H9 (cell line): ENCODE data around the gene TACC2. TPM values are rescaled to one million over a fixed set of nuclear protein-coding genes. Genes with fewer than 3 reads are reported as not detected.

Experiments
- DNase-seq: peaks from one replicate; pipeline ENCODE4 v3.0.0-alpha.2; 2017
- H2AFZ ChIP-seq: one replicate; pipeline ENCODE4 v1.6.1; 2013; ENCODE audit warnings: mild to moderate bottlenecking, low read length, control low read depth, moderate library complexity
- H2AK5ac ChIP-seq: 2 replicates; pipeline ENCODE4 v1.6.1; 2013; ENCODE audit warnings: low read length, control low read depth, mixed read lengths; ENCODE audit not compliant: insufficient read length
- H2BK120ac ChIP-seq: one replicate; pipeline ENCODE4 v1.6.1; 2013; ENCODE audit warnings: low read depth, mild to moderate bottlenecking, low read length, control low read depth, inconsistent platforms; ENCODE audit not compliant: poor library complexity, severe bottlenecking
- H2BK12ac ChIP-seq: 2 replicates; pipeline ENCODE4 v1.6.1; 2013; ENCODE audit warnings: low read length, control low read depth, mixed read lengths, low read depth; ENCODE audit not compliant: insufficient read length
- H2BK15ac ChIP-seq: 2 replicates; pipeline ENCODE4 v1.6.1; 2013; ENCODE audit warnings: low read depth, low read length, control low read depth
- H2BK20ac ChIP-seq: one replicate; pipeline ENCODE4 v1.6.1; 2013; ENCODE audit warnings: low read depth, mild to moderate bottlenecking, low read length, control low read depth, inconsistent platforms; ENCODE audit not compliant: poor library complexity, severe bottlenecking
- H2BK5ac ChIP-seq: 2 replicates; pipeline ENCODE4 v1.6.1; 2013; ENCODE audit warnings: low read length, control low read depth, mixed read lengths; ENCODE audit not compliant: insufficient read length
- H3K14ac ChIP-seq: 2 replicates; pipeline ENCODE4 v1.6.1; 2013; ENCODE audit warnings: low read length, control low read depth; ENCODE audit not compliant: insufficient read depth
- H3K18ac ChIP-seq: 2 replicates; pipeline ENCODE4 v1.6.1; 2013; ENCODE audit warnings: low read depth, mild to moderate bottlenecking, mixed read lengths, low read length, control low read depth; ENCODE audit not compliant: insufficient read length
- H3K23ac ChIP-seq: 2 replicates; pipeline ENCODE4 v1.6.1; 2013; ENCODE audit warnings: low read length, control low read depth, mixed read lengths, low read depth; ENCODE audit not compliant: insufficient read length
- H3K23me2 ChIP-seq: 2 replicates; pipeline ENCODE4 v1.6.1; 2013; ENCODE audit warnings: low read depth, mild to moderate bottlenecking, mixed read lengths, low read length, control low read depth; ENCODE audit not compliant: insufficient read length, poor library complexity, severe bottlenecking
- H3K27ac ChIP-seq: 2 replicates; pipeline ENCODE4 v1.5.1; 2013; ENCODE audit warnings: low read length, control low read depth, mixed read lengths, low read depth; ENCODE audit not compliant: insufficient read length
- H3K27me3 ChIP-seq: 2 replicates; pipeline ENCODE4 v1.6.1; 2013; ENCODE audit warnings: low read length, control low read depth, inconsistent platforms; ENCODE audit not compliant: insufficient read depth
- H3K4ac ChIP-seq: 2 replicates; pipeline ENCODE4 v1.6.1; 2013; ENCODE audit warnings: low read depth, mild to moderate bottlenecking, control low read depth, inconsistent platforms, low read length, moderate library complexity
- H3K4me1 ChIP-seq: 2 replicates; pipeline ENCODE4 v1.6.1; 2013; ENCODE audit warnings: low read length, control low read depth, inconsistent platforms; ENCODE audit not compliant: insufficient read depth
- H3K4me2 ChIP-seq: 2 replicates; pipeline ENCODE4 v1.6.1; 2013; ENCODE audit warnings: low read length, control low read depth, mixed read lengths; ENCODE audit not compliant: insufficient read length, insufficient read depth
- H3K56ac ChIP-seq: 2 replicates; pipeline ENCODE4 v1.6.1; 2013; ENCODE audit warnings: low read depth, mild to moderate bottlenecking, mixed read lengths, low read length, control low read depth; ENCODE audit not compliant: insufficient read length
- H3K79me1 ChIP-seq: 2 replicates; pipeline ENCODE4 v1.6.1; 2013; ENCODE audit warnings: low read depth, mild to moderate bottlenecking, moderate library complexity, low read length, control low read depth, inconsistent platforms; ENCODE audit not compliant: insufficient read depth, poor library complexity, severe bottlenecking
- H3K79me2 ChIP-seq: 2 replicates; pipeline ENCODE4 v1.6.1; 2013; ENCODE audit warnings: low read length, control low read depth, inconsistent platforms; ENCODE audit not compliant: insufficient read depth
- H3K9ac ChIP-seq: 2 replicates; pipeline ENCODE4 v1.6.1; 2013; ENCODE audit warnings: low read length, control low read depth, mixed read lengths; ENCODE audit not compliant: insufficient read length; ENCODE audit errors: extremely low read depth
- H3K9me3 ChIP-seq: one replicate; pipeline ENCODE4 v1.6.1; 2013; ENCODE audit warnings: low read depth, low read length, inconsistent platforms; ENCODE audit not compliant: control insufficient read depth
- H3T11ph ChIP-seq: one replicate; pipeline ENCODE4 v1.6.1; 2013; ENCODE audit warnings: mild to moderate bottlenecking, low read length, control low read depth, inconsistent platforms
- H4K20me1 ChIP-seq: one replicate; pipeline ENCODE4 v1.6.1; 2013; ENCODE audit not compliant: control insufficient read depth, insufficient read length, insufficient read depth
- H4K5ac ChIP-seq: 2 replicates; pipeline ENCODE4 v1.6.1; 2013; ENCODE audit warnings: low read depth, mild to moderate bottlenecking, mixed read lengths, low read length, control low read depth; ENCODE audit not compliant: insufficient read length
- H4K8ac ChIP-seq: replicated peaks from 2 replicates; pipeline ENCODE4 v1.6.1; 2013; ENCODE audit warnings: low read length, control low read depth, mixed read lengths, low read depth; ENCODE audit not compliant: insufficient read length
- H4K91ac ChIP-seq: 2 replicates; pipeline ENCODE4 v1.6.1; 2013; ENCODE audit warnings: low read depth, mild to moderate bottlenecking, moderate library complexity, mixed read lengths, low read length, control low read depth; ENCODE audit not compliant: insufficient read length
- H3K27ac Mint-ChIP-seq, 3 experiments: 2 replicates in 2 of 3; 3 replicates in 1 of 3; pipeline ENCODE4 v1.8.0; 2020 to 2021; ENCODE audit warnings: mixed read lengths in 3 of 3, mild to moderate bottlenecking in 1 of 3, moderate library complexity in 1 of 3
- H3K27me3 Mint-ChIP-seq: 2 replicates; pipeline ENCODE4 v1.8.0; 2021; ENCODE audit warnings: low read depth, mild to moderate bottlenecking, moderate library complexity, mixed read lengths
- H3K36me3 Mint-ChIP-seq, 3 experiments: 2 replicates in 2 of 3; 3 replicates in 1 of 3; pipeline ENCODE4 v1.8.0; 2020 to 2021; ENCODE audit warnings: low read depth in 3 of 3, mixed read lengths in 3 of 3; ENCODE audit not compliant: insufficient read depth in 1 of 3
- H3K4me1 Mint-ChIP-seq, 2 experiments: 2 replicates each; pipeline ENCODE4 v1.8.0; 2020; ENCODE audit warnings: mixed read lengths in 2 of 2
- H3K4me3 Mint-ChIP-seq, 2 experiments: 2 replicates in 1 of 2; 3 replicates in 1 of 2; pipeline ENCODE4 v1.8.0; 2020 to 2021; ENCODE audit warnings: mild to moderate bottlenecking in 2 of 2, mixed read lengths in 2 of 2, moderate library complexity in 1 of 2
- H3K9me3 Mint-ChIP-seq, 2 experiments: 2 replicates in 1 of 2; 3 replicates in 1 of 2; pipeline ENCODE4 v1.8.0; 2020; ENCODE audit warnings: mild to moderate bottlenecking in 2 of 2, mixed read lengths in 2 of 2, moderate library complexity in 1 of 2
- WGBS: extraction: QIAGEN DNeasy Blood & Tissue Kit; methylation state at CpG from one replicate; pipeline ENCODE4 v1.1.7; 2013; ENCODE audit warnings: missing lambda C conversion rate, low lambda C conversion rate, mixed read lengths; ENCODE audit not compliant: insufficient read length; ENCODE audit errors: extremely low coverage; 5-methylcytosine and 5-hydroxymethylcytosine counted together
- total RNA-seq: library from RNA; stranded (reverse); gene quantifications from 2 replicates; pipeline ENCODE4 v1.2.1, GENCODE V29; 2021
- TF ChIP-seq, protein P1 (sequence below): fragments of 200-600 bp; sonication (generic); conservative IDR thresholded peaks from 3 replicates; pipeline ENCODE4 v1.8.0; 2021; ENCODE audit warnings: antibody characterized with exemption, mild to moderate bottlenecking

TACC2 gene
- total RNA-seq, 1 experiment from 2014 or later: 58.1 TPM

GRCh38 chr10:122120008-122120744, 131.2 kb downstream of the TACC2 start:
- Histone ChIP-seq H2BK5ac (no peak overlapping the region), H4K20me1 (no peaks in the 10 kb centered on the region)
- H3K27me3 Mint-ChIP-seq: no peaks in the 10 kb centered on the region; the same call in none of the 2 replicates

More at GRCh38 chr10:122120008-122120744, 131.2 kb downstream of the TACC2 start:
- H3K4me3 Mint-ChIP-seq: peak overlapping the region in 1 of 2 experiments; percentile 35; a peak in 2 of 5 replicates
- Histone ChIP-seq H2BK15ac (no peak overlapping the region), H3K27me3 (no peaks in the 10 kb centered on the region), H4K5ac (no peak overlapping the region), H3K4me1 (no peaks in the 10 kb centered on the region), H3K9ac (no peak overlapping the region), H2BK20ac (no peak overlapping the region), H3K79me1 (no peaks in the 10 kb centered on the region), H3K18ac (no peak overlapping the region), H4K91ac (no peak overlapping the region), H3K56ac (no peak overlapping the region), H4K8ac (peak overlapping the region; percentile 41), H3K27ac (no peak overlapping the region), H3K4me2 (no peak overlapping the region), H2BK12ac (no peak overlapping the region), H2AK5ac (no peak overlapping the region), H3K79me2 (peaks cover 2% of the 10 kb centered on the region; the same call in 1 of the 2 replicates), H2BK120ac (no peak overlapping the region), H3K9me3 (no peaks in the 10 kb centered on the region), H3T11ph (no peak overlapping the region), H3K14ac (no peak overlapping the region), H3K23me2 (no peaks in the 10 kb centered on the region), H2AFZ (no peak overlapping the region), H3K23ac (no peak overlapping the region), H3K4ac (no peak overlapping the region)
- TF ChIP-seq, protein P1, sequence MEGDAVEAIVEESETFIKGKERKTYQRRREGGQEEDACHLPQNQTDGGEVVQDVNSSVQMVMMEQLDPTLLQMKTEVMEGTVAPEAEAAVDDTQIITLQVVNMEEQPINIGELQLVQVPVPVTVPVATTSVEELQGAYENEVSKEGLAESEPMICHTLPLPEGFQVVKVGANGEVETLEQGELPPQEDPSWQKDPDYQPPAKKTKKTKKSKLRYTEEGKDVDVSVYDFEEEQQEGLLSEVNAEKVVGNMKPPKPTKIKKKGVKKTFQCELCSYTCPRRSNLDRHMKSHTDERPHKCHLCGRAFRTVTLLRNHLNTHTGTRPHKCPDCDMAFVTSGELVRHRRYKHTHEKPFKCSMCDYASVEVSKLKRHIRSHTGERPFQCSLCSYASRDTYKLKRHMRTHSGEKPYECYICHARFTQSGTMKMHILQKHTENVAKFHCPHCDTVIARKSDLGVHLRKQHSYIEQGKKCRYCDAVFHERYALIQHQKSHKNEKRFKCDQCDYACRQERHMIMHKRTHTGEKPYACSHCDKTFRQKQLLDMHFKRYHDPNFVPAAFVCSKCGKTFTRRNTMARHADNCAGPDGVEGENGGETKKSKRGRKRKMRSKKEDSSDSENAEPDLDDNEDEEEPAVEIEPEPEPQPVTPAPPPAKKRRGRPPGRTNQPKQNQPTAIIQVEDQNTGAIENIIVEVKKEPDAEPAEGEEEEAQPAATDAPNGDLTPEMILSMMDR: no peak
- DNase-seq: no peak
- no peaks in the 10 kb centered on the region for H3K9me3 Mint-ChIP-seq
- H3K4me1 Mint-ChIP-seq: peaks cover 37 to 44% of the 10 kb centered on the region in 2 experiments
- WGBS: no CpG with 5 or more reads among the region's 22 CpGs
- H3K27ac Mint-ChIP-seq: peak overlapping the region in 2 of 3 experiments; percentile 72 to 81; a peak in 3 of 7 replicates
- H3K36me3 Mint-ChIP-seq: peaks cover 0 to 4% (median 1%) of the 10 kb centered on the region in 3 experiments; a peak in 2 of 7 replicates
